ENCODE results near the gene JOSD2. TPM values are rescaled to one million over a fixed set of nuclear protein-coding genes. Genes with fewer than 3 reads are reported as not detected.

The JOSD2 gene
- total and polyA plus RNA-seq, 2 of the 4 experiments (the other 2 are of a cell fraction): 12.2 to 54.1 TPM

DNA sequence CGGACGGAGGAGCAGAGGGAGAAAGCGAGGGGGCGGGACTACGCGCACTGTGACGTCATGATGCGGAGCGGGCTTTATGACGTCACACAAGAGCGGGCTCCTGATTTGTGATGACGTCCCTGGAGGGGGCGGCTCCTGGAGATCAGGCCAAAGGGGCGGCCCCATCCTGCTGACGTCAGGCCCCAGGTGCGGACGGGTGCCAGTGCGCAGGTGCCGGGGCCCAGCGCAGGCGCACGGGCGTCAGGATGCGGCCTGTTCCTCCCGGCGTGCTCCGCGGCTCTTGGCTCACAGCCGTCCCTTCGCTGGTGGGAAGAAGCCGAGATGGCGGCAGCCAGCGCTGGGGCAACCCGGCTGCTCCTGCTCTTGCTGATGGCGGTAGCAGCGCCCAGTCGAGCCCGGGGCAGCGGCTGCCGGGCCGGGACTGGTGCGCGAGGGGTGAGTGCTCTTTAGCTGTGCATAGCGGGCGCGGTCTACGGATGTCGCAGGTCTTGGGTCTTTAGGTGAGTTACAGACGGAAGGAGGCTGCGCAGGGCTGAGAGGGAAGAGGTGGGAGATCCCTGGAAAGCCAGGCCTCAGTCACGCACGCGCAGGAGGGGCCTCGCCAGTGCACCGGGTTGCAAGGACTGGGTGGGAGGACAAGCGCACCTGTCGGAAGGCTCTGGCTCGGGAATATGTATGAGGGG is 34.6 kb downstream of the JOSD2 start, which contains the start of the genes EMC10 and GARIN5A (continued):
- TF ChIP-seq, protein P1, sequence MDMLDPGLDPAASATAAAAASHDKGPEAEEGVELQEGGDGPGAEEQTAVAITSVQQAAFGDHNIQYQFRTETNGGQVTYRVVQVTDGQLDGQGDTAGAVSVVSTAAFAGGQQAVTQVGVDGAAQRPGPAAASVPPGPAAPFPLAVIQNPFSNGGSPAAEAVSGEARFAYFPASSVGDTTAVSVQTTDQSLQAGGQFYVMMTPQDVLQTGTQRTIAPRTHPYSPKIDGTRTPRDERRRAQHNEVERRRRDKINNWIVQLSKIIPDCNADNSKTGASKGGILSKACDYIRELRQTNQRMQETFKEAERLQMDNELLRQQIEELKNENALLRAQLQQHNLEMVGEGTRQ (IDR thresholded peaks at IDR 0.05; ENCODE audit: low read depth, low read length): peak; percentile 51
- TF ChIP-seq CHD1 (IDR thresholded peaks at IDR 0.05; ENCODE audit: low read depth, low read length): no peak

- no peak overlapping the region for H2BK20ac ChIP-seq (ENCODE audit: low read depth, low read length)
- H2BK120ac ChIP-seq (ENCODE audit: low read depth, low read length): no peak overlapping the region
- peak overlapping the region; percentile 45 for H4K5ac ChIP-seq (ENCODE audit: low read depth, low read length)
- H3K14ac ChIP-seq (replicated peaks; ENCODE audit: low read depth, low read length): no peak overlapping the region
- no peak overlapping the region for H2BK15ac ChIP-seq (ENCODE audit: low read depth, low read length)
- no peak overlapping the region for H3K27ac ChIP-seq (ENCODE audit: insufficient read depth, low read length)
- peak overlapping the region; percentile 100 for H2AFZ ChIP-seq (replicated peaks; ENCODE audit: low read length, poor library complexity)
- H2BK5ac ChIP-seq (ENCODE audit: low read depth, low read length, poor library complexity, severe bottlenecking): no peak overlapping the region
- POLR2A ChIA-PET (ENCODE audit: unreplicated experiment): no interaction called here
- H4K91ac ChIP-seq (ENCODE audit: insufficient read depth, low read depth, low read length): no peak overlapping the region
- no peak overlapping the region for H3K18ac ChIP-seq (ENCODE audit: low read depth, low read length)
- H3K4me2 ChIP-seq (ENCODE audit: low read depth, low read length): no peak overlapping the region
- dilution Hi-C loops (cut with HindIII; ENCODE audit: low sequenced_read_pairs, unreplicated experiment): no loop called here
- peaks cover 16% of the 10 kb centered on the region; the same call in 1 of the 2 replicates for H3K36me3 ChIP-seq (ENCODE audit: control insufficient read depth, insufficient read depth, low read length)
- H4K20me1 ChIP-seq (ENCODE audit: insufficient read depth, low read length): peaks cover 12% of the 10 kb centered on the region
- no peaks in the 10 kb centered on the region for H3K27me3 ChIP-seq (ENCODE audit: control insufficient read depth, insufficient read depth, low read length)
- no peak overlapping the region for H2AK5ac ChIP-seq (ENCODE audit: low read depth, low read length)
- DNase-seq (no peak), ATAC-seq (ENCODE audit: low read depth) (no peak)
- H4K8ac ChIP-seq (ENCODE audit: low read depth in 2 of 2, low read length in 2 of 2): peak overlapping the region; percentile 17 to 81; a peak in 3 of 4 replicates
- H3K9me1 ChIP-seq (ENCODE audit: insufficient read depth, low read length): peaks cover 5% of the 10 kb centered on the region; the same call in 1 of the 2 replicates
- intact Hi-C loops (cut with micrococcal nuclease): loop anchor here (2.0 to 5.0 kb wide), 2 partner anchors 35 to 108 kb away; partner anchors contain the start of genes JOSD2 and NAPSA
- no peak overlapping the region for H3K23ac ChIP-seq (ENCODE audit: low read depth, low read length)
- peak overlapping the region; percentile 11; the same call in 1 of the 2 replicates for H3K4ac ChIP-seq (ENCODE audit: low read depth, low read length)
- CTCF ChIA-PET: no interaction called here
- peak overlapping the region; percentile 97 for H2AK9ac ChIP-seq (replicated peaks; ENCODE audit: low read depth, low read length, poor library complexity)
- no peaks in the 10 kb centered on the region for H3K9me3 ChIP-seq (ENCODE audit: control insufficient read depth, insufficient read depth, low read length)
- in situ Hi-C loops (cut with MboI; ENCODE audit: low sequenced_read_pairs): no loop called here
- H3K9ac ChIP-seq (ENCODE audit: low read depth, low read length): no peak overlapping the region
- peak overlapping the region; percentile 4; the same call in 1 of the 2 replicates for H3K4me3 ChIP-seq (ENCODE audit: insufficient read depth, low read depth, low read length)
- BruUV-seq (replicated peaks): no TSS peak
- peaks cover 16 to 27% of the 10 kb centered on the region in 2 experiments for H3K79me1 ChIP-seq (ENCODE audit: low read depth in 1 of 2, low read length in 2 of 2)
- no peak overlapping the region for H3K56ac ChIP-seq (ENCODE audit: extremely low read depth, insufficient read depth, low read length)
- 0 out of 2 replicates have a peak, but pooled peaks cover 2% of the 10 kb centered on the region for H3K4me1 ChIP-seq (ENCODE audit: control insufficient read depth, insufficient read depth, low read length)
- 73% methylated on average over 17 of the region's 29 CpGs; no CpG with 5 or more reads in 1 of the 2 experiments for WGBS, 2 experiments (ENCODE audit: extremely low coverage in 2 of 2, insufficient read length in 1 of 2)
- no peak for TF ChIP-seq CTCF (conservative IDR thresholded peaks at IDR 0.05; ENCODE audit: low read depth, low read length)
- no peak for TF ChIP-seq NFE2L2 (IDR thresholded peaks at IDR 0.05; ENCODE audit: low read depth, low read length)
- TF ChIP-seq RAD21 (IDR thresholded peaks at IDR 0.05; ENCODE audit: low read length): no peak
- TF ChIP-seq POLR2A (IDR thresholded peaks at IDR 0.05; ENCODE audit: low read depth, low read length): no peak
- TF ChIP-seq, protein P2, sequence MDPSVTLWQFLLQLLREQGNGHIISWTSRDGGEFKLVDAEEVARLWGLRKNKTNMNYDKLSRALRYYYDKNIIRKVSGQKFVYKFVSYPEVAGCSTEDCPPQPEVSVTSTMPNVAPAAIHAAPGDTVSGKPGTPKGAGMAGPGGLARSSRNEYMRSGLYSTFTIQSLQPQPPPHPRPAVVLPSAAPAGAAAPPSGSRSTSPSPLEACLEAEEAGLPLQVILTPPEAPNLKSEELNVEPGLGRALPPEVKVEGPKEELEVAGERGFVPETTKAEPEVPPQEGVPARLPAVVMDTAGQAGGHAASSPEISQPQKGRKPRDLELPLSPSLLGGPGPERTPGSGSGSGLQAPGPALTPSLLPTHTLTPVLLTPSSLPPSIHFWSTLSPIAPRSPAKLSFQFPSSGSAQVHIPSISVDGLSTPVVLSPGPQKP (IDR thresholded peaks at IDR 0.05; ENCODE audit: borderline replicate concordance, low read depth, low read length): no peak
- TF ChIP-seq SMC3 (IDR thresholded peaks at IDR 0.05; ENCODE audit: low read depth, low read length): no peak
- no peak for TF ChIP-seq BHLHE40 (IDR thresholded peaks at IDR 0.05; ENCODE audit: low read depth, low read length)
- no peak for TF ChIP-seq FOS (IDR thresholded peaks at IDR 0.05; ENCODE audit: low read depth, low read length)
- TF ChIP-seq MAFK (IDR thresholded peaks at IDR 0.05; ENCODE audit: low read depth, low read length): no peak
- TF ChIP-seq MAZ (IDR thresholded peaks at IDR 0.05; ENCODE audit: borderline replicate concordance, low read depth, low read length): no peak
Measured at GRCh38 chr19:50475736-50476223, 35.2 kb downstream of the JOSD2 start.

Measured in IMR-90 (cell line).